SK-N-MC (cell line): Measurements from ENCODE around the gene GKN1.

Experiments used
- DNase-seq: peaks from one replicate; pipeline ENCODE4 v3.0.0-alpha.2; 2011; ENCODE audit warnings: low read depth, low spot score
- H3K27ac ChIP-seq: fragments of 200-600 bp; sonication (generic); 2 replicates; pipeline ENCODE4 v1.5.1; 2016; ENCODE audit warnings: mixed run types
- H3K36me3 ChIP-seq: fragments of 200-600 bp; sonication (generic); 2 replicates; pipeline ENCODE4 v1.6.1; 2017; ENCODE audit warnings: antibody characterized with exemption, low read length, mixed read lengths; ENCODE audit not compliant: insufficient read depth
- H3K4me3 ChIP-seq: fragments of 200-600 bp; sonication (generic); 2 replicates; pipeline ENCODE4 v1.5.1; 2016
- H3K9ac ChIP-seq: fragments of 200-600 bp; sonication (generic); 2 replicates; pipeline ENCODE4 v1.8.0; 2017; ENCODE audit warnings: mixed run types, mixed read lengths; ENCODE audit not compliant: insufficient read length
- H3K9me3 ChIP-seq: fragments of 200-600 bp; sonication (generic); 2 replicates; pipeline ENCODE4 v1.6.1; 2017; ENCODE audit warnings: low read depth, mild to moderate bottlenecking, antibody characterized with exemption, low read length, moderate library complexity, mixed read lengths
- EZH2 ChIP-seq: fragments of 200-600 bp; sonication (generic); IDR thresholded peaks from one replicate; pipeline ENCODE4 v1.6.1; 2017; ENCODE audit warnings: antibody characterized with exemption
- FOXP2 ChIP-seq: optimal IDR thresholded peaks from 2 replicates; pipeline ENCODE3; 2011; ENCODE audit warnings: mild to moderate bottlenecking, moderate library complexity; ENCODE audit not compliant: insufficient read depth; ENCODE audit errors: extremely low read length, control extremely low read depth
- POLR2AphosphoS5 ChIP-seq: IDR thresholded peaks from 2 replicates; pipeline ENCODE4 v1.6.1; 2012; ENCODE audit warnings: mild to moderate bottlenecking, low read depth, low read length, borderline replicate concordance

Gene GKN1

DNA sequence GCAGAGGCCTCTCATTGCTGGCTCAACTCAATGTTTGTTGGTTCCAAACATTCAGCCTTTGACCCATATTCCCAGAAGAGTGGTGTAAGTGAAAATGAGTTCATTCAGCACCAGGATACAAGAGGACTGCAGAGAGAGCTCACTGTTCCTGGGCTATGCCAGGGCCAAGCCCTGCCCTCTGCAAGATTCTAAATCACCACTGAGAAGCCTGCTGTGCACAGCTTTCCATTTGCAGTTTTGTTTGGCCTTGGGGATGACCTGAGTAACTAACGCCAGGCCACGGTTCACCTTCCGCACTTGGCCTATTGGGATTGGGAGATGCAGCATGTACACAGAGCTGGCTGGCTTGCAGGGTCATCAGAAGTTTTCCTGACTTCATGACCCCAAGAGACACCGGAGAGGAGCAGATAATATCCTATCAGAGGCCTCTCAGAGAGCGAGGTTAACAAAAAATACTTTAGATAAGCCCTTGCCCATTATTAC is 12.6 kb downstream of the GKN1 start:
- Histone ChIP-seq H3K27ac (no peak overlapping the region), H3K9ac (no peak overlapping the region), H3K9me3 (no peaks in the 10 kb centered on the region), H3K36me3 (no peaks in the 10 kb centered on the region), H3K4me3 (no peak overlapping the region)
- DNase-seq, result no peak
- TF ChIP-seq POLR2AphosphoS5 (no peak), EZH2 (no peak), FOXP2 (no peak)

- H3K9ac ChIP-seq, result no peak overlapping the region
- H3K4me3 ChIP-seq, result no peak overlapping the region
- H3K27ac ChIP-seq, result no peak overlapping the region
- H3K36me3 ChIP-seq, result no peaks in the 10 kb centered on the region
- TF ChIP-seq POLR2AphosphoS5 (no peak), FOXP2 (no peak), EZH2 (no peak)
- no peak for DNase-seq
- H3K9me3 ChIP-seq, result no peaks in the 10 kb centered on the region
These were observed 14.6 kb downstream of the GKN1 start for GRCh38 chr2:68989035-68989434.

DNA sequence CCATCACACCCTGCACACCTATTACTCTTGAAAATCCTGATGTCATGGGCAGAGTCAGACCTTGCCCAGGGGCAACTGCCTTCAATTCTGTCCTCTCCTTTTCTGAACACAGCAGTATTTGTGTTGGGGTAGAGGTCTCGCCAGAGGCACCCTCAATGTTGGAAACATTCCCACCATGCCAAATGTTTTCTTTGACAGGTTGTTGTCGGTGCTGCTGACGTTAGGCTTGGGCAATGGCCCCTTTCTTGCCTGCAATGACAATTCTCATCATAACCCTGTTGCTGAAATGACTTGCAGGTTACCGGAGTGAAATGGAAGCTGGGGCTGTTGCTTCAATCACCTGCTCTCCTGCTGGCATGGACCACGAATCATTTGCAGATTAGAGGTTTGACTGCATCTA is 17.9 kb downstream of the GKN1 start:
- no peak overlapping the region for H3K27ac ChIP-seq
- no peaks in the 10 kb centered on the region for H3K9me3 ChIP-seq
- no peak for TF ChIP-seq FOXP2
- no peak for TF ChIP-seq EZH2
- TF ChIP-seq POLR2AphosphoS5, result no peak
- H3K36me3 ChIP-seq, result no peaks in the 10 kb centered on the region
- no peak overlapping the region for H3K4me3 ChIP-seq
- no peak overlapping the region for H3K9ac ChIP-seq
- no peak for DNase-seq

GRCh38 chr2:68992933-68993332 is 18.5 kb downstream of the GKN1 start:
- no peak for DNase-seq
- H3K9ac ChIP-seq, result no peak overlapping the region
- TF ChIP-seq FOXP2 (no peak), POLR2AphosphoS5 (no peak), EZH2 (no peak)

DNA sequence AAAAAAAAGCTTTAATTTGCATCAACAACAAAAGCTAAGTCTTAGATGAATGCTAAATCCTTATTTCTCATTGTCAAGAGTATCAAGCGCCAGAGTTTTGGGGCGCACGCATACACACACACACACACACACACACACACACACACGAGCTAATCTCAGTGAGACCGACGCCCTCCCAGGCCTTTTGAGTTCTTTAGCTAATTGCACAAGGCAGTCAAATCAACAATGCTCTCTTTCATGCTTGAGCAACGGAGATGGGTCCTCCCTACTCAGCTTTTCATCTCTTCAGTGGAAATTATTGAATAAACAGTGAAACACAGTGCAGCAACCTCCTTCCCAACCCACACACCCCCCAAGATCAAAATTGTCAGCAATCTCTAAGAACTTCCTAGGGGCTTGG is 19.2 kb downstream of the GKN1 start:
- Histone ChIP-seq H3K27ac (no peak overlapping the region), H3K4me3 (no peak overlapping the region)
- no peak for DNase-seq

More at GRCh38 chr2:68992933-68993332, 18.5 kb downstream of the GKN1 start:
- H3K27ac ChIP-seq, result no peak overlapping the region
- no peaks in the 10 kb centered on the region for H3K36me3 ChIP-seq
- no peak overlapping the region for H3K4me3 ChIP-seq
- no peaks in the 10 kb centered on the region for H3K9me3 ChIP-seq

DNA sequence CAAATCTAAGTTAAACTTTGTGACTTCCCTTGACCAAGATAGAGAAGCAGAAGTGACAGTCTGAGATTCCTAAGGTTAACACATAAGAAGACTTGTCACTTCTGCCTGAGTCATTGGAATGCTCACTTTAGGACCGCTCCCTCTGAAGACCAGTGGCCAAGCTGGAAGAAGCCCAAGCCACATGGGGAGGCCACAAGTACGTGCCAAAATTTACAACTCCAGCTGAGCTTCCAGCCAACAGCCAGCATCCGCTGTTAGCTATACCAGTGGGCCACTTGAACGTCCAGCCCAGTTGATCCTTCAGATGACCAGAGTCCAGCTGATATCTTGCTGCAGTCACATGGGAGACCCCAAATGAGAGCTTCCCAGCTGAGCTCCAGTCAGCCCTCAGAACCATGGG is 20.4 kb downstream of the GKN1 start:
- DNase-seq, result no peak
- H3K9ac ChIP-seq, result no peak overlapping the region

More for the DNA sequence above, 19.2 kb downstream of the GKN1 start:
- no peaks in the 10 kb centered on the region for H3K36me3 ChIP-seq
- TF ChIP-seq EZH2 (no peak), FOXP2 (no peak), POLR2AphosphoS5 (no peak)
- H3K9me3 ChIP-seq, result no peaks in the 10 kb centered on the region
- H3K9ac ChIP-seq, result no peak overlapping the region

GRCh38 chr2:68995916-68996315 is 21.5 kb downstream of the GKN1 start:
- Histone ChIP-seq H3K36me3 (no peaks in the 10 kb centered on the region), H3K27ac (no peak overlapping the region), H3K9ac (no peak overlapping the region), H3K9me3 (no peaks in the 10 kb centered on the region), H3K4me3 (no peak overlapping the region)
- TF ChIP-seq FOXP2 (no peak), POLR2AphosphoS5 (no peak), EZH2 (no peak)
- no peak for DNase-seq

More for the DNA sequence above, 20.4 kb downstream of the GKN1 start:
- TF ChIP-seq FOXP2, result no peak
- TF ChIP-seq POLR2AphosphoS5, result no peak
- TF ChIP-seq EZH2, result no peak
- no peak overlapping the region for H3K27ac ChIP-seq
- H3K9me3 ChIP-seq, result no peaks in the 10 kb centered on the region
- H3K4me3 ChIP-seq, result no peak overlapping the region
- no peaks in the 10 kb centered on the region for H3K36me3 ChIP-seq

DNA sequence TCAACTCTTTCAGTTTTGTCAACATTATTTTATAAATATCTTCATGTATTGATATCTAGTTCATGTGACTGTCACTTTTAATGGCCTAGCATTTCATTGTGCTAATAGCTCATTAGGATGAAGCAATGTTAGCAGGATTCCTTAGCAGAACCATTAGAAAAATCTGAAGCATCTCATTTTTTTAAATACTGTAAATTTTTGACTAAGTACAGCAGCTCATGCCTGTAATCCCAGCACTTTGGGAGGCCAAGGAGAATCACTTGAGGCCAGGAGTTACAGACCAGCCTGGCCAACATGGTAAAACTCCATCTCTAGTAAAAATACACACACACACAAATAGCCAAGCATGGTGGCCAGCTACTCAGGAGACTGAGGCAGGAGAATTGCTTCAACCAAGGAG is 23.0 kb downstream of the GKN1 start:
- no peak overlapping the region for H3K27ac ChIP-seq
- no peak for DNase-seq
- TF ChIP-seq EZH2 (no peak), FOXP2 (no peak), POLR2AphosphoS5 (no peak)
- no peak overlapping the region for H3K9ac ChIP-seq
- H3K4me3 ChIP-seq, result no peak overlapping the region
- no peaks in the 10 kb centered on the region for H3K9me3 ChIP-seq
- no peaks in the 10 kb centered on the region for H3K36me3 ChIP-seq

DNA sequence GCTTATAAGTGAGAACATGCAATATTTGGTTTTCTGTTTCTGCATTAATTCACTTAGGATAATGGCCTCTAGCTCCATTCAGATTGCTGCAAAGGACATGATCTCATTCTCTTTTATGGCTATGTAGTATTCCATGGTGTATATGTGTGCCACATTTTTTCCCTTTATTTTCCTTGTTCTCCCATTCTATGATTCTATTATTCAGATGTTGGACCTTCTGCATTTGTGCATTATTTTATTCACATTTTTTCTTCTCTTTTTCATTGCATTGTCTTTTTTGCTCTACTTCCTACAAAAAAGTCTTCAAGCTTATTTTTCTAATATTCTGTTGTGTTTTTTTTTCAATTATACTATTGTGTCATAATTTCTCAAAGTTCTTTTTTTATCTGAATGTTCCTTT is 27.4 kb downstream of the GKN1 start:
- no peak for DNase-seq
- Histone ChIP-seq H3K9ac (no peak overlapping the region), H3K36me3 (no peaks in the 10 kb centered on the region), H3K27ac (no peak overlapping the region), H3K9me3 (no peaks in the 10 kb centered on the region), H3K4me3 (no peak overlapping the region)
- no peak for TF ChIP-seq POLR2AphosphoS5
- no peak for TF ChIP-seq EZH2
- no peak for TF ChIP-seq FOXP2
